ENCODE measurements around the gene SNTB2. TPM values are rescaled to one million over a fixed set of nuclear protein-coding genes. Genes with fewer than 3 reads are reported as not detected.

SNTB2 gene
- polyA plus RNA-seq, 1 experiment: 62.6 TPM

- Histone ChIP-seq H3K27me3 (ENCODE audit: control insufficient read depth, insufficient read depth, low read length) (no peaks in the 10 kb centered on the region), H3K9me3 (ENCODE audit: control insufficient read depth, insufficient read depth, low read length) (no peaks in the 10 kb centered on the region), H3K4me3 (ENCODE audit: low read depth, low read length) (no peak overlapping the region), H3K27ac (ENCODE audit: low read depth, low read length) (no peak overlapping the region)
- DNase-seq (ENCODE audit: low read depth, low spot score): no peak
- CTCF ChIA-PET: interaction anchor here (0.5 to 1.6 kb wide), 3 partner anchors 8 to 31 kb away, joined by 3 to 6 read pairs (median 6); no protein-coding TSS in a partner anchor
- no peak for TF ChIP-seq CTCF (IDR thresholded peaks at IDR 0.05; ENCODE audit: low read depth, low read length)
- POLR2A ChIA-PET: interaction anchor here (0.6 kb wide), 1 partner anchor 10 kb away, joined by 3 read pairs; no protein-coding TSS in a partner anchor
These were observed 115.3 kb downstream of the SNTB2 start for GRCh38 chr16:69302301-69302700.

- DNase-seq (ENCODE audit: low read depth, low spot score): no peak
- H3K27me3 ChIP-seq (ENCODE audit: control insufficient read depth, insufficient read depth, low read length): no peaks in the 10 kb centered on the region
- ChIA-PET POLR2A (interaction anchor here (0.5 kb wide), 1 partner anchor 288 kb away, joined by 3 read pairs; no protein-coding TSS in a partner anchor), CTCF (no interaction called here)
- no peak for TF ChIP-seq CTCF (IDR thresholded peaks at IDR 0.05; ENCODE audit: low read depth, low read length)
- no peak overlapping the region for H3K4me3 ChIP-seq (ENCODE audit: low read depth, low read length)
- no peak overlapping the region for H3K27ac ChIP-seq (ENCODE audit: low read depth, low read length)
- H3K9me3 ChIP-seq (ENCODE audit: control insufficient read depth, insufficient read depth, low read length): no peaks in the 10 kb centered on the region; the same call in 1 of the 2 replicates
These were observed 119.1 kb downstream of the SNTB2 start for GRCh38 chr16:69306031-69306430.

- POLR2A ChIA-PET: no interaction called here
- no peak for DNase-seq (ENCODE audit: low read depth, low spot score)
- no peak for TF ChIP-seq CTCF (IDR thresholded peaks at IDR 0.05; ENCODE audit: low read depth, low read length)
- Histone ChIP-seq H3K27me3 (ENCODE audit: control insufficient read depth, insufficient read depth, low read length) (no peaks in the 10 kb centered on the region), H3K27ac (ENCODE audit: low read depth, low read length) (no peak overlapping the region), H3K4me3 (ENCODE audit: low read depth, low read length) (no peak overlapping the region), H3K9me3 (ENCODE audit: control insufficient read depth, insufficient read depth, low read length) (no peaks in the 10 kb centered on the region; the same call in 1 of the 2 replicates)
- CTCF ChIA-PET: no interaction called here
These were observed 120.1 kb downstream of the SNTB2 start for GRCh38 chr16:69307091-69307490.

- H3K27me3 ChIP-seq (ENCODE audit: control insufficient read depth, insufficient read depth, low read length): no peaks in the 10 kb centered on the region
- ChIA-PET CTCF (interaction anchor here (0.7 kb wide), 1 partner anchor 155 kb away, joined by 3 read pairs; no protein-coding TSS in a partner anchor), POLR2A (no interaction called here)
- no peak overlapping the region for H3K27ac ChIP-seq (ENCODE audit: low read depth, low read length)
- TF ChIP-seq CTCF (IDR thresholded peaks at IDR 0.05; ENCODE audit: low read depth, low read length): no peak
- H3K4me3 ChIP-seq (ENCODE audit: low read depth, low read length): no peak overlapping the region
- H3K9me3 ChIP-seq (ENCODE audit: control insufficient read depth, insufficient read depth, low read length): no peaks in the 10 kb centered on the region; the same call in 1 of the 2 replicates
- no peak for DNase-seq (ENCODE audit: low read depth, low spot score)
These were observed 120.9 kb downstream of the SNTB2 start for GRCh38 chr16:69307856-69308255.

GRCh38 chr16:69309316-69309715 lies 122.4 kb downstream of the SNTB2 start:
- CTCF ChIA-PET: interaction anchor here (1.5 kb wide), 1 partner anchor 159 kb away, joined by 7 read pairs; no protein-coding TSS in a partner anchor

More at GRCh38 chr16:69309316-69309715, 122.4 kb downstream of the SNTB2 start:
- no peak overlapping the region for H3K27ac ChIP-seq (ENCODE audit: low read depth, low read length)
- no peak overlapping the region for H3K4me3 ChIP-seq (ENCODE audit: low read depth, low read length)
- TF ChIP-seq CTCF (IDR thresholded peaks at IDR 0.05; ENCODE audit: low read depth, low read length): no peak
- DNase-seq (ENCODE audit: low read depth, low spot score): no peak
- H3K27me3 ChIP-seq (ENCODE audit: control insufficient read depth, insufficient read depth, low read length): no peaks in the 10 kb centered on the region
- H3K9me3 ChIP-seq (ENCODE audit: control insufficient read depth, insufficient read depth, low read length): no peaks in the 10 kb centered on the region; the same call in 1 of the 2 replicates
- POLR2A ChIA-PET: no interaction called here

Measured in AG04450 (cell line).